GM21737 (cell line): ENCODE measurements around the gene PRRX2.
A peak's percentile ranks its signal among the peaks of the same experiment; 100 is the strongest.
"Not testable (repeated sequence)": the region's sequence is repeated elsewhere in the genome, so short reads cannot be mapped to it uniquely, and the experiment has no call there.

Experiments used
- ATAC-seq: cut with Tn5 transposase; IDR thresholded peaks from one replicate; pipeline ENCODE4 v1.9.1; 2021; ENCODE audit warnings: mild to moderate bottlenecking, moderate library complexity; ENCODE audit not compliant: unreplicated experiment

The PRRX2 gene

GRCh38 chr9:129636343-129636742, 29.1 kb upstream of the PRRX2 start:
- not testable (repeated sequence) for ATAC-seq

- ATAC-seq = no peak
Observed at GRCh38 chr9:129637102-129637501, 28.3 kb upstream of the PRRX2 start.

- ATAC-seq = no peak
Observed at GRCh38 chr9:129637673-129638439, 27.6 kb upstream of the PRRX2 start.

- no peak for ATAC-seq
Observed at GRCh38 chr9:129639034-129639630, 26.3 kb upstream of the PRRX2 start.

GRCh38 chr9:129639756-129640085, 25.7 kb upstream of the PRRX2 start:
- ATAC-seq = no peak

- ATAC-seq = no peak
Observed at GRCh38 chr9:129640086-129640870, 25.2 kb upstream of the PRRX2 start.

GRCh38 chr9:129640871-129641749, 24.3 kb upstream of the PRRX2 start:
- peak; percentile 7 for ATAC-seq

GRCh38 chr9:129641750-129642585, 23.5 kb upstream of the PRRX2 start, which contains the start of gene ASB6:
ASB6 (minus strand) TSS chr9:129642151; CDS start chr9:129641999, 152 bp downstream.
- ATAC-seq = peak; percentile 84

- ATAC-seq = no peak
Observed at GRCh38 chr9:129643706-129644105, 21.7 kb upstream of the PRRX2 start.

GRCh38 chr9:129644365-129644764, 21.1 kb upstream of the PRRX2 start:
- no peak for ATAC-seq

- no peak for ATAC-seq
Observed at GRCh38 chr9:129644902-129645301, 20.5 kb upstream of the PRRX2 start.

- ATAC-seq = no peak
Observed at GRCh38 chr9:129646252-129646651, 19.2 kb upstream of the PRRX2 start.

- ATAC-seq = no peak
Observed at GRCh38 chr9:129646654-129647053, 18.8 kb upstream of the PRRX2 start.

- no peak for ATAC-seq
Observed at GRCh38 chr9:129647635-129648034, 17.8 kb upstream of the PRRX2 start.

- ATAC-seq = no peak
Observed at GRCh38 chr9:129648092-129648763, 17.2 kb upstream of the PRRX2 start.

GRCh38 chr9:129648764-129649115, 16.7 kb upstream of the PRRX2 start:
- ATAC-seq = no peak

- no peak for ATAC-seq
Observed at GRCh38 chr9:129649726-129650679, 15.4 kb upstream of the PRRX2 start.

- no peak for ATAC-seq
Observed at GRCh38 chr9:129650680-129651235, 14.7 kb upstream of the PRRX2 start.
